SIG-M5 treated with dmso at 0.1 percent for 504 hours (cell line): Measurements from ENCODE around the gene PRR33.

Experiments
- DNase-seq: peaks from one replicate; lab custom pipeline; 2025; ENCODE audit not compliant: unreplicated experiment; lab: John Stamatoyannopoulos, UW

Gene PRR33

DNA sequence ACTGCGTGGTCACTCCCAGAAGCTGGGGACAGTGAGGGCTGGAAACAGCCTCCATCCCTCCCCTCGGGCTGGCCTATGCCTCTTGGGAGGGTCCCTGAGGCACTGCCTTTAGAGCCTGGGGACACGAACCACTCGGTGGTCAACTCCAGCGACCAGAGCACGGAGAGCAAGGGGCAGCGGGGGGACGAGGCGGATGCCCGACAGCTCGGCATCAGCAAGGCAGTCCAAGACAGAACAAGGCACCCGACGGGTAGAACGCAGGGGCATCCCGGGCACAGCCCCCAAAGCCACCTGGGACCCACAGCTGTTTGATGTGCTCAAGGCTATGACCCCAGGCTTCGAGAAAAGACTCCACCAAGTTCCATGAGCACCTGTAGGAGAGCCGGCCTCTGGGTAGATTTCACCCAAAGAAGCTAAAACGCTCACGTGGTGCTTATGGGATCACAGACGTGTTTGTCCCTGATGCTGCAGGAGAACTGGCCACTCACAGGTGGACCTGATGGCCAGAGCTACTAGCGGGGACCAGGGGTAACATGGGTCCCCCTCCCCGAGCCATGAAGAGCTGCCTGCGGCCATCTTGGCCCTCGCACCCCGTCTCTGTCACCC lies 39.3 kb downstream of the PRR33 start:
- DNase-seq: no peak

DNA sequence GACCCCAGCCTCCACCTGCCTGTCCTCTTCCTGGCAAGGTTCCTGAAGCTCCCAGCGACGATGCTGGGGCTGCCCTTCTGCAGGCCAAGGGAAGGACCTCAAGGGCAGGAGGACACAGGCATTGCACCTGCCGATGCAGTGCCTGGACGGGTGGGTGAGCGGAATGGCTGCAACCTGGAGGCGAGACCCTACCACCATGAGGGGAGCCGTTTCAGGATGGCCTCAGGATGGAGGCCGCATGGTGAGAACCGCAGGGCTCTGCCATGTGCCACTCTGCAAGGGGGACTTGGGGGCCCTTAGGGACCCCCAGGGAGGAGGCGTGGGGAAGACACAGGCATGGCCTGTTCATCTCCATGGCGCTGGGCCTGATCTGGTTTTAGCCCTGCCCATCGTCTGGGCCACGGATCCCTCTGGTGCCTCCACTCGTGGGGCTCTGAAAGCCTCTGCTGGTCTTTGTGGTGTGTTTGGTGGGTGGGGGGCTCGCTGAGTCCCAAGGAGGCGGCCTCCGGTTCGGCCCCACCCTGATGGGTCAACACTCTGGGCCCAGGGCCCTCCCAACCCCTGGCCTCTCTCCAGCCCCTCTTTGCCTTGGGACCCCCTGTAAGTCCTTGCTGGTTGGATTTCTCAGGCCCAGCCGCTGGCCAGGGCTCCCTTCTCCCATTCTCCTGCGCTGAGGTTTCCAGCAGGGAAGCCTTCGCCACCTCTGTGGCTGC lies 40.1 kb downstream of the PRR33 start:
- no peak for DNase-seq

DNA sequence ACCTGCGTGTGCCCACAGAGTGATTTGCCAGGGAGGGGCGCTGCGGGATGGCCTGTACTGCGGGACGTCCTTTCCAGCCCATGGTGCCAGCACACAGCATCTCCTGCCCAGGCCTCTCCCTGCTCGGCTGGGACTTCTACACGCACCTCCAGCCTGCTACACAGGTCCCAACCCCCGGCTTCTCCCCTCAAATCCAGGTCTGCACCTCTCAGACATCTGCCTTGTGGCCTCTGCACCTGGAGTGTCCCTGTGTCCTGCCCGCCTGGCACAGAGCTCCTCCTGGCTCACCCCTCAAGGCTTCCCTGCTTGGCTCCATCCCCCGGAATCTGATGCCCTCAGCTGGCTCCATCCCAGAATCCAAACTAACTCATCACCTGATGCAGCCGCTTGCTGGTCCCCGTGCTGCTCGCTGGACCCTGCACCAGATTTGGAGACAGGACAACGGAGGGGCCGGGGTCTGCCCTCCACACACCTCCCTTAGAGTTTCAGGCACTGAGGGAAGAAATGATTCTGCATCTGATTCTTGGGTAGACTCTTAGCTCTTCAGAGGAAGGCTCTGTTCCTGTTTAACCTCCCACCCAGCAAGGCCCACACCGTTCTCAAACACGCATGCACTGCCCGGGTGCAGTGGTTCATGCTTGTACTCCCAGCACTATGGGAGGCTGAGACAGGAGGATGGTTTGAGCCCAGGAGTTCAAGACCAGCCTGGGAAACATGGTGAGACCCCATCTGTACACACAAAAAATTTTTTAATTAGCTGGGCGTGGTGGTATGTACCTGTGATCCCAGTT lies 42.9 kb downstream of the PRR33 start:
- DNase-seq: no peak

DNA sequence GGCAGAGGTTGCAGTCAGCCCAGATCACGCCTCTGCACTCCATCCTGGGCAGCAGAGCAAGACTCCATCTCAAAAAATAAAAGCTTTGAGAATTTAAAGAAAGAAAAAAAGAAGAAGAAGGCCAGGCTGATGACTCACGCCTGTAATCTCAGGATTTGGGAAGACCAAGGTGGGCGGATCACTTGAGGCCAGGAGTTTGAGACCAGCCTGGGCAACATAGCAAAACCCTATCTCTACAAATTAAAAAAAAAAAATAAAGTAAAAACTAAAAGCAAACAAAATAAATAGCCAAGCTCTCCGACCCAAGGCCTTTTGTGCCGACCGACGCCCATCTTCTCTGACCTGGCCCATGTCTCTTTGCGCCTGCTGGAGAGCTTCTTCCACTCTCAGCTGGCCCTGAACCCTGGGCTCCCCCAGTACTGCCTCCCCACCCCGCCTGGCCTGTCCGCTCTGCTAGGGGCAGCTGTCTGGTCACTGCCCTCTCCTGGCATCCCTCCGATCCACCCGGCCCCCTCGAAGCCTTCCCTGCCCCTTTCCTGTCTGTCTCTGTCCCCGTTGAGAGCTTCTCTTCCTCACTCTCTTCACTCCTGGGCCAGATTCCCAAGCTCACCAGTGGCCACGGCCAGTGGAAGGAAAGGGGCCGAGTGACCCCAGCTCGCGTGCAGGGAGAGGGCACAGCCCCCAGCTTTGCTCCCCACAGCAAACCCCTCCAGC lies 43.6 kb downstream of the PRR33 start:
- DNase-seq: no peak

DNA sequence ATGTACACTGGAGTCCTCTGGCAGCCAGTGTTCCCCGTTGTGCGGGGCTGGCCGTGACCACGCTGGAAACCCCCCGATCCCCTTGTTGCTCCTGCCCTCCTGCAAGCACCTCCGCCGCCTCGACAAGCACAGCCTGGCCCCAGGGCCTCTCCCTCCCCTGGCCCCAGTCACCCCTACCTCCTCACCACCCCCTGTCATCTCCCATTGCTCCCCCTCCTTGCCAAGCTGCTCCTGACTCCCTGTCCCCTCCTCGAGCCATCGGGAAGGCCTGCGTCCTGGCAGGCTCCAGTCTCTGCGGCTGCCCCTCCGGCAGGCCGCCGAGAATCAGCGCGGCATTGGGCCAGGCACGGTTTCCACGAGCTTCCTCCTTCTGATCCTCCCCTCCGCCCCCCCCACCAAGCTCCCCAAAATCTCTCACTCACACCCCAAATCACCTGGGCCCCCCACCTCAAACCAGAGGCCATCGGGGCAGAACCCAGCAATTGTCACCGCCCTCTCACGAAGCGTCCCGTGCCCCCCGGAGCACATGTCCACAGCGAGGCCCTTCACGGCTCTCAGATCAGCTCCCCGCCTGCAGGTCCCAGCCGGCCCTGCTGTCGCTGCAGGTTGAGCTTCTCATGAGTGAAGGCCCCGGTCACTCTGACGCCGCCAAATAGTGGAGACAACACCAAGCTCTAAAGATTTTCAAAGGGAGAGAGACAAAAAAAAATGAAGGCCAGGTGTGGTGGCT lies 44.5 kb downstream of the PRR33 start:
- DNase-seq: no peak

DNA sequence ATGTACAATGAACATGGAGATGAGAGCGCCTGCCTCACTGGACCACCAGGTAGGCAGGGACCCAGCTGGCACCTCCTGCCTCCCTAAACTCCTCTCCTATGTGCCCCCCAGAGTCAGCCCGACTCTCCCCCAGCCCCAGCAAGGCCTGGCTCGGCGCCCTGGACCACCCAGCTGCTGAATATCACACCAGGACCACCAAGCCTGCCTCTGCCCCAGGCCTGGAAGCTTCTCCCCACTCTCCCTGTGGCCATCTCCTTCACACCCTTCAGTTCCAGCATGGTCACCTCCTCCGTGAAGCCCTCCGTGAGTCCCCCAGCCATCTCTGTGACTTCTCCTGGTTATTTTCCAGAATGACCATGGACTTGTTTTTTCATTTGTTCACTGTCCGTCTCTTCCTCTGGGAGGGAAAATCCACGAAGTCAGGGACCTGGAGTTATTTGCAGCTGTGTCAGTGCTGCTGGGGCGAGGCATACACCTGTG lies 45.2 kb downstream of the PRR33 start:
- no peak for DNase-seq

DNA sequence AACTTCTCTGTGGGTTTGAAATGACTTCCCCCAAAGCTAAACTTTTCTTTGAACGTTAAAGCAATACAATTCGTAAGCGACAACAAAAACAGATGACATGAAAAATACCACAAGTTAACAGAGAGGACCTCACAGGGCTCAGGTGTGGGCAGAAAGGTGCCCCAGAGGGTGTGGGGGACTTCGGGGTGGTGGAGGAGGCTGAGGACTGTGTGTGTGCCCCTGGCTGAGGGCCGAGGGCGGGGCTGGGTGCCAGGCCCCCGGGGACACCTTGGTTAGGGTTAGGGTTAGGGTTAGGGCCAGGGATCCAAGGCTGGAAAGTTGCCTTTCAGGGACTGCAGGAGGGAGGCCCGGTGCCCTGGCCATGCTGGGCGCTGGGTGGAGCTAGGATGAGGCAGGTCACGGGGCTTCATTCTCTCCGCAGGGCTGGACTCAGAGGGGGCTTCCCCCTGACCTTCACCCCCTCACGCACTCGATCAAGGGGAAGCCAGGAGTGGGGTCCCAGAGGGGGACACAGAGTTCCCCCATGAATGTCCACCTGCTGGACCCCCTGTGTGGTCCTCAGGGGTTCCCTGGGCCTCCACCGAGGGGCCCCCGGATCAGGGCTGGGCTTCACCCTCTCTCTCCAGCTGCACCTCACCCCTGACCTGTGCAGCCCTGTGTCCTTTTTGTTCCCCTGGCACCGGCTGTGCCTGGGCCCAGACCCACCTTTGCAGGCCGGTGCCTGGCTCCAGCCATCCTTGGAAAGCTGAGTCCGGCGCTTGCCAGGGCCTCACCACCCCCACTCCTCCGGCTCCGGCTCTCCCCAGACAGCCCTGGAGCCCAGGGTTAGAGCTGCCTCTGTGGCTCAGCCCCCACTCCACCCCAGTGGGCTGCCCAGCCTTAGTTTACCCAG lies 45.9 kb downstream of the PRR33 start:
- no peak for DNase-seq

DNA sequence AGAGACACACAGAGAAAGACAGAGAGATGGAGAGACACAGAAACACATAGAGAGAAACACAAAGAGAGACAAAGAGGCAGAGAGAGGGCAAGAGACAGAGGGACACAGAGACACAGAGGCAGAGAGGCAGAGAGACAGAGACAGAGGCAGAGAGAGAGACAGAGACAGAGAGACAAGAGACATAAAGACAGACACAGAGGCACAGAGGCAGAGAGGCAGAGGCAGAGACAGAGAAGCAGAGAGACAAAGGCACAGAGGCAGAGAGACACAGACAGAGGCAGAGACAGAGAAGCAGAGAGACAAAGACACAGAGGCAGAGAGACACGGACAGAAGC lies 46.6 kb downstream of the PRR33 start:
- DNase-seq: no peak

DNA sequence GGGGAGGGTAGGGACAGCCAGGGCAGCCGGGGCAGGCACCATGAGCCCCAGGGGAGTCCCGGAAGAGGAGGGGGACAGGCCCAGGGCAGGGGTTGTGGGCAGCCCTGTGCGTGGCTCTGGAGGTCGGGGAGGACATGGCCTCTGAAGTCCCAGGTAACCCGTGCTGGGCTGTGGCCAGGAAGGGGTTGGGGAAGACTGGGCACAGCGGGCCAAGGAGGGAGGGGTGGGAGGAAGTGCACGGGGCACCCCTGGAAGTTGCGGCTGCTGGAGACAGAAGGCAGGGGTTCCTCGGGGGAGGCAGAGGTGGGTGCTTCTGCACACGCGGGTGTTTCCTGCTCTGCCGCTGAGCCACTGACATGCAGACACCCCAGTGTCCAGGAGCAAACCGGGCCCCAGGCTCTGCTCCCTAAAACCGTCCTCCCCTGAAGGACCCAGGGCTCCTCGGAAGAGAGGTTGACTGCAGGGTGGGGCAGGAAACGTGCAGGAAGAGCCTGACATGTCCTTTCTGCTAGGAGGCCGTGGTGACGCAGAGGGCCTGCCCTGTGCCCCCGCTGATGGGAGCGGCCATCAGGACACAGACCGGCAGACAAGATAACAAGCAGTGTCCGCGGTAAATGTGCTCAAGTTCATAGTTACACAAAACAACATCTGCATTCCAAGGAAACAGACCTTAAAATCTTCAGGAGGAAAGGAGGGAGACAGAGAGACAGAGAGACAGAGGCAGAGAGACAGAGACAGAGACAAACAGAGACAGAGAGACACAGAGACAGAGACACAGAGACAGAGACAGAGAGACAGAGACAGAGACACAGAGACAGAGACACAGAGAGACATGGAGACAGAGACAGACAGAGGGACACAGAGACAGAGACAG lies 47.2 kb downstream of the PRR33 start:
- DNase-seq: no peak

DNA sequence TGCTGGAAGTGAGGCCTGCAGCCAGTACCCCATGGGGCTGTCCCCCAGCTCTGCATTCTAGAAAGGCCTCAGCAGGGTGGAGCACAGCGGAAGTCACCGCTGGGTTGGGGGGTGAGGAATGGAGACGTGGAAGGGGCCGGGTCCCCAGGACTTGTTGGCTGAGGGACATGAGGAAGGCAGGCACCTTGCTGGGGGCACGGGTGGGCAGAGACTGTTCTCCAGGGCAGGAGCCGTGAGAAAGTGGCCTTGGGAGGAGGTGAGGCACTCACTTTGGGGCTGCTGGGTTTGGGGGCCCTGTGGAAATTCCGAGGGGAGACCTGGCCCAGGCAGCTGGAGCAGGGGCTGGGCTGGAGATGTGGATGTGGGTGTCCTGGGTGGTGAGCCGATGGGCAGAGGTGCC lies 47.9 kb downstream of the PRR33 start:
- DNase-seq: no peak

DNA sequence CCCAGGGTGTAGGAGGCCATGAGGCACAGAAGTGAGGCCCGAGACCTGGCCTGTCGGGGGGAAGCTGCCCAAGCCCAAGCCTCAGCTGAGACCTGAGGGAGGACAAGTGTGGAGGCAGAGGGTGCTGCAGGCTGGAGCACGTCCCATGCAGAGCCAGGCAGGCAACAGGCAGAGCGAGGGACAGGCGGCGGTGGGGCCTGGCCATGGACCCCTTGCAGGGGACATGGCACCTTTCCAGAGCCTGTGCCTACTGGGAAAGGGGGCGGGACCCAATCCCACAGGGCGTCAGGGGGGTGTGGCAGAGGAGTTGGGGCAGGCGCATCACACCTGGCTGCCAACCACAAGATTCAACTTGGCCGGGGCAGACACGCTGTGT lies 48.6 kb downstream of the PRR33 start:
- no peak for DNase-seq

DNA sequence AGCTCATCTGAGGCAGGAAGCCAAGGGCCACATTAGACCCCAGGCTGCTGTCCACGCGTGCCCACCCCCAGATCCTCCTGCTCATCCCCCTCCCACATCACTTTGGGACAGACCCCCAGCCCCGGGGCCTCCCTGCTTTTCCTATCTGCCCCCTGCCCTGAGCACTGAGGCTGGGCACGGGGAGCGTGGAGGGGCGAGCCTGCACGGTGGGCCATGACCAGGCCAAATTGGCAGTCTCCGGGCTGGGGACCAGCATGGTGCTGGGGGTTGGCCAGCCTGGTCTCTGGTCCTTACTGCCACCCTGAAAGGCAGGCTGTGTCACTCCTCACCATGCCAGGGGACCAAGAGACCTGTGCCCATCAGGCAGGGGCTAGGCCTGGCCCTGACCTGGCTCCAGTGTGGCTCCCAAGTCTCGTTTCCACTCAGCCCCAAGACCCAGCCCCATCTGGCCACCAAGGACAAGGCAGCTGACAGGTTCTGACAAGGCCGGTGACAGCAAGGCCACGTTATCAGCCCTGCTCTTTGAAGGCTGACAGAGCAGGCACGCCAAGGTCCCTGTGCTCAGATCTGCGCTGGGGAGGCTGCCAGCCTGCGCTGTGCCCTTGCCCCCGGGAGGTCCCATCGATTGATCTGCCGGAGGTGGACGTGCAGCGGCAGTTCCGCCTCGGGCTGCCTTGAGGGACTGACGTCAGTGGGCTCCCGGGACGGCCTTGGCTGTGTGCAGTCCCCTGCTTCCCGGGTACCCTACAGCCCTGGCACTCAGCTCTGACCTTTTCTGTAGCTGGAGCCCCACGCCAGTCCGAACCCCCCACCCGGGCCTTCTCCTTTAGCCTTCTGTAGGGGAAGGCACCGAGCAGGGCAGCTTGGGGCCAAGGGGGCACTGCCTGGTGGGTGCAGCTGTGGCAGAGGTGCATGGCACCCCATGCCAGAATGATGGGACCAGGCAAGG lies 49.3 kb downstream of the PRR33 start:
- DNase-seq: no peak

DNA sequence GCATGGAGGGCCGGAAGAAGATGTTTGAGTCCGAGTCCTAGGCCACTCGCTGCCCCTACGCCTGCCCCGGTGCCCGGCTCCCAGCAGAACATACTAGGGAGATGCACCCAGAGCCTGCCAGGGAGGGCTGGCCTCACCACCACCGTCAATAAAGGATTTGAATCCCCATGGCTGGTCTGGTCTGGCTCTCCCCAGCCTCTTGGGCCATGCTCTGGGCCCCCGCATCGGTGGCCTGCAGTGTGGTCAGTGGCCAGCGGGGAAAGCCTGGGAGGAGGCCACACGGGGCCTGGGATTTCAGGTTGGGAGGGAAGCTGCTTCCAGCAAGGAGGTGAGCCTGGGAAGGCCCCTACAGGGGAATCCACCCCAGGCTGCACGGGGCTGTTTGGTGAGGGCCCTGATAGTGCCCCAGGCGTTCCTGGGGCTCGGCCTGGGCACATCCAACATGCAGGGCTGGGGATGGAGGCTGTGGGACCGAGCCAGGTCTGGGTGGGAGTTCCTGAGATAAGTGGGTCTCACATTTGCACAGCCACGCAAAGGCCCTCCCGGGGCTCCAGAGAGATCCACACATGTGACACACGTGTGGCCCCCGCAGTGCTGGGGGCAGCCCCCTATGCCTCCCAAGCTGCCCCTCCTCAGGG lies 50.1 kb downstream of the PRR33 start:
- no peak for DNase-seq

DNA sequence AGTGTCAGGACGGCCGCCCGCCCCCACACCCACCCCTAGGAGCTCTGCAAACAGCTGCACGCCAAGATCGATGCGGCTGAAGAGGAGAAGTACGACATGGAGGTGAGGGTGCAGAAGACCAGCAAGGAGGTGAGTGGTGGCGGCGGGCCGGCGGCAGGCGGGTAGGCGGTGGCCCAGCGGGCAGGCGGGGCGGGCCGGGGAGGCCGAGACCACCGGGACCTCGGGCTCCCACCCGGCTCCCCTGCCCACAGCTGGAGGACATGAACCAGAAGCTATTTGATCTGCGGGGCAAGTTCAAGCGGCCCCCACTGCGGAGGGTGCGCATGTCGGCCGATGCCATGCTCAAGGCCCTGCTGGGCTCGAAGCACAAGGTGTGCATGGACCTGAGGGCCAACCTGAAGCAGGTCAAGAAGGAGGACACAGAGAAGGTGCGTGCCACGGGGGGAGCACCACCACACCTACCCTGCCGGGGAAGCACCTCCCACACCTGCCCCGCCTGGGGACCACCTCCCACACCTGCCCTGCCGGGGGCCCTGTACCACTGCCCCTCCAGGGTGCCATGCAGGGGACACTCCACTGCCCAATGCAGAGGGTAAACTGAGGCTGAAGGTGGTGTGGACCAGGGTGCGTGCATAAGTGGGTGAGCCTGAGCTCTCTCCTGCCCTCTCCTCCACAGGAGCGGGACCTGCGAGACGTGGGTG lies 50.8 kb downstream of the PRR33 start:
- DNase-seq: no peak

DNA sequence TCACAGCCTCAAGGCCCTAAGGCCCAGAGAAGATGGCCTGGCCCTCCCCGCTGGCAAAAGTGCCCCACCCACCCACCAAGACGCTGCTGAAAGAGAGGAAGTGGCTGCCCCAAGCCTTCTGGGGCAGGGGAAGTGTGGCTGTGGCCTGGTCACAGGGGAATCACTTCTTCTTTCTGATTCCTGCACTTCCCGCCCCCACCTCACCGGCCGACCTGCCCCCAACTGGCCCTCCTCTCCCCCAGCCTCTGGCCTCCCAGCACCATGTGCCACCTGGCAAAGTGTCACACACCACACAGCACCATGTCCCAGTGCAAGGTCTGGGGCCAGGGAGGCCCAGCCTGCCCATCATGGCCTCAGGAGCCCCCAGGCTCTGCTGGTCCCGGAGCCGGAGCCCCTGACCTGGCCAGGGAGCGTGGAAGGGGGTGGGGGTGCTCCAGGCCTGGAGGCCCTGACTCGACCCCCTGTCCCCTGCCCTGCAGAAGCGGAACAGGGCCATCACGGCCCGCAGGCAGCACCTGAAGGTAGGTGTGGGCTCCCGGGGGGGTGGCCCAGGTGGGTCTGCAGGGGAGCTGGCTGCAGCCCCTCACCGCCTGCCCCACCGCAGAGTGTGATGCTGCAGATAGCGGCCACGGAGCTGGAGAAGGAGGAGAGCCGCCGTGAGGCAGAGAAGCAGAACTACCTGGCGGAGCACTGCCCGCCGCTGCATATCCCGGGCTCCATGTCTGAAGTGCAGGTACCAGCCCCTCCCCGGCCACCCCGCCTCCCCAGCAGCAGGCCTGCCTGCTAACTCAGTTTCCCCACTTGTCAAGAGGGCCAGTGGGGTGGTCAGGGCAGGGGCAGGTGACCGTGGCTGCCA lies 51.5 kb downstream of the PRR33 start:
- peak; percentile 42 for DNase-seq
